Breast epithelium (tissue), 4 donors: ENCODE measurements around the gene MBP. TPM values are rescaled to one million over a fixed set of nuclear protein-coding genes. Genes with fewer than 3 reads are reported as not detected.

Experiments used
- DNase-seq, 2 donors: peaks; one replicate each; pipeline ENCODE4 v3.0.0-alpha.2; 2019; ENCODE audit warnings: low spot score in 2 of 2
- H3K27ac ChIP-seq, 2 donors: fragments of 200-600 bp; sonication (generic) in 1 of 2; one replicate each; pipeline ENCODE4 v1.5.1; 2016 to 2019; ENCODE audit warnings: mild to moderate bottlenecking in 1 of 2
- H3K27me3 ChIP-seq, 2 donors: fragments of 200-600 bp; sonication (generic) in 1 of 2; one replicate each; pipeline versions ENCODE4 v1.5.1 to v1.6.0; 2017 to 2019; ENCODE audit warnings: control low read depth in 1 of 2, mild to moderate bottlenecking in 1 of 2
- H3K36me3 ChIP-seq: fragments of 200-600 bp; one replicate; pipeline ENCODE4 v1.5.1; 2019
- H3K4me1 ChIP-seq, 2 donors: fragments of 200-600 bp; sonication (generic); one replicate each; pipeline ENCODE4 v1.5.1; 2016 to 2019; ENCODE audit warnings: control low read depth in 1 of 2
- H3K4me3 ChIP-seq, 3 donors: fragments of 200-600 bp; sonication (generic); 1 replicate in 2 of 3; 2 replicates in 1 of 3; pipeline ENCODE4 v1.5.1; 2016 to 2019; ENCODE audit warnings: mild to moderate bottlenecking in 3 of 3, moderate library complexity in 2 of 3
- H3K9me3 ChIP-seq, 2 donors: fragments of 200-600 bp; sonication (generic) in 1 of 2; one replicate each; pipeline ENCODE4 v1.5.1; 2016 to 2019; ENCODE audit warnings: control low read depth in 1 of 2
- CTCF ChIP-seq, 3 donors: fragments of 450-650 bp; IDR thresholded peaks; one replicate each; pipeline ENCODE4 v1.5.1; 2016 to 2017; ENCODE audit warnings: antibody characterized with exemption in 3 of 3, mild to moderate bottlenecking in 3 of 3, moderate library complexity in 3 of 3
- POLR2A ChIP-seq: fragments of 450-650 bp; IDR thresholded peaks from one replicate; pipeline ENCODE4 v1.6.1; 2016; ENCODE audit warnings: antibody characterized with exemption, mild to moderate bottlenecking, moderate library complexity
- POLR2AphosphoS5 ChIP-seq, 3 donors: sonication (generic); formaldehyde crosslinking; IDR thresholded peaks; one replicate each; pipeline ENCODE4 v1.6.1; 2017; ENCODE audit warnings: antibody characterized with exemption in 3 of 3
- intact Hi-C: fragments of 100-400 bp; cut with DNase I; formaldehyde crosslinking; loops from one replicate; pipeline ENCODE4 v1.15.1; 2023; ENCODE audit warnings: low total_unique reads
- total RNA-seq, 3 donors: library from RNA; depleted of rRNA; stranded (reverse); fragments of >200 nt; gene quantifications; one replicate each; pipeline ENCODE4 v1.1.0, GENCODE V29; 2016

The MBP gene
- total RNA-seq, 3 donors from 2014 or later = 27.2 to 46.2 (median 32.4) TPM

DNA sequence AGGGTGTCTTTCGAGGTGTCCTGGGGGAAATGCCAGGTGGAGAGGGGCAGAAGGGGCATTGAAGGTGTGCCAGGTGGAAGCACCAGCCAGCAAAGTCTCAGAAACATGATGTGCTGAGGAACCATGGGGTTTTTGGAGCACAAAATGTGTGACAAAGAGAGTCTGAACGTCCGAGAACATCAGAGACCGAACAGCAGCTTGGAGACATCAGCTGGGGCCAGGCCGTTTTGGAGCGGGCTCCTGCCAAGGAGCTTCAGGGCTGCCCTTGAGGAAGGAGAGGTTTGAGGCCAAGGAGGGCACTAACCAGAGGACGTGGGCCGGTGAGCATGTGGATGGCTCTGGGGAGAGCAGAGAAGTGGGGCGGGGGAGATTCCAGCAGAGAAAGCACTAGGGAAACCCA, 5.3 kb upstream of the MBP start:
- Histone ChIP-seq H3K4me1 (no peaks in the 10 kb centered on the region), H3K36me3 (no peaks in the 10 kb centered on the region), H3K27ac (no peak overlapping the region), H3K4me3 (no peak overlapping the region), H3K9me3 (peaks cover 0 to 2% of the 10 kb centered on the region in 2 donors), H3K27me3 (no peaks in the 10 kb centered on the region)
- no peak for DNase-seq
- intact Hi-C loops = loop anchor here (5.0 kb wide), 1 partner anchor 731 kb away; no protein-coding TSS in a partner anchor
- no peak for TF ChIP-seq CTCF (IDR thresholded peaks at IDR 0.05)
- no peak for TF ChIP-seq POLR2A
- no peak for TF ChIP-seq POLR2AphosphoS5 (IDR thresholded peaks at IDR 0.05)

- intact Hi-C loops = loop anchor here (5.0 kb wide), 1 partner anchor 730 kb away; no protein-coding TSS in a partner anchor
- no peak for DNase-seq
Measured at GRCh38 chr18:77136871-77137665, 4.5 kb upstream of the MBP start.

DNA sequence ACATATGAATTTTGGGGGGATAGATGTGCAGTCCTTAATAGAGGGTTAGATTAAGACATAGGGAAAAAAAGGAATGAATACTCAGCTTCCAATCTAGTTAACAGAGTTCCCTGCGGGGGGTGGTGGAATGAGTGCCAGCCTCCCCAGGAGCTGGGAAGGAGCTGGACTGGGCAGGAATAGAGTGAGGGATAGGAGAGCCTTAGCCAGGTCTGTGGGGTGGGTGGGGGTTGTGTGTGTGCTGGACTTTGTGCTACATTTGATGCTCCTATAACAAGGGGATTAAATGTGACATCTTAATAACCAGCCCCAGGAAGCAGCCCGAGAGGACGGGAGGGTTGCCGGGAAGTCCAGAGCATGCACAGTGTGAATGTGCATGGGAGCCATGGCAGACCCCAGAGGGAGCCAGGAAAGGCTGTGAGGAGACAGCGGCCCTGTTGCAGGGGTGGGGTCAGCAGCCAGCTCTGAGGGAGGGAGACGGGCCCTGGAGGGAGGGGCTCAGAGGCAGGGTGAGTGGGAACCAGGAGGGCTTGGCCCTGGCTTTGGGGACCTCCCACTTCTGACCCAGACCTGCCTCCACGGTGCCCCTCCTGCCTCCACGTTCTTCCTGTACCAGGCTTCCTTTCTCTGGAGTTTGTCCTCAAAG, 3.6 kb upstream of the MBP start:
- DNase-seq = no peak
- TF ChIP-seq CTCF (IDR thresholded peaks at IDR 0.05) (no peak), POLR2A (no peak), POLR2AphosphoS5 (IDR thresholded peaks at IDR 0.05) (no peak)

More at GRCh38 chr18:77136871-77137665, 4.5 kb upstream of the MBP start:
- Histone ChIP-seq H3K27ac (no peak overlapping the region), H3K27me3 (no peaks in the 10 kb centered on the region), H3K4me1 (no peaks in the 10 kb centered on the region), H3K36me3 (no peaks in the 10 kb centered on the region), H3K4me3 (no peak overlapping the region), H3K9me3 (no peaks in the 10 kb centered on the region)
- TF ChIP-seq POLR2AphosphoS5 (IDR thresholded peaks at IDR 0.05) (no peak), CTCF (IDR thresholded peaks at IDR 0.05) (no peak), POLR2A (no peak)

DNA sequence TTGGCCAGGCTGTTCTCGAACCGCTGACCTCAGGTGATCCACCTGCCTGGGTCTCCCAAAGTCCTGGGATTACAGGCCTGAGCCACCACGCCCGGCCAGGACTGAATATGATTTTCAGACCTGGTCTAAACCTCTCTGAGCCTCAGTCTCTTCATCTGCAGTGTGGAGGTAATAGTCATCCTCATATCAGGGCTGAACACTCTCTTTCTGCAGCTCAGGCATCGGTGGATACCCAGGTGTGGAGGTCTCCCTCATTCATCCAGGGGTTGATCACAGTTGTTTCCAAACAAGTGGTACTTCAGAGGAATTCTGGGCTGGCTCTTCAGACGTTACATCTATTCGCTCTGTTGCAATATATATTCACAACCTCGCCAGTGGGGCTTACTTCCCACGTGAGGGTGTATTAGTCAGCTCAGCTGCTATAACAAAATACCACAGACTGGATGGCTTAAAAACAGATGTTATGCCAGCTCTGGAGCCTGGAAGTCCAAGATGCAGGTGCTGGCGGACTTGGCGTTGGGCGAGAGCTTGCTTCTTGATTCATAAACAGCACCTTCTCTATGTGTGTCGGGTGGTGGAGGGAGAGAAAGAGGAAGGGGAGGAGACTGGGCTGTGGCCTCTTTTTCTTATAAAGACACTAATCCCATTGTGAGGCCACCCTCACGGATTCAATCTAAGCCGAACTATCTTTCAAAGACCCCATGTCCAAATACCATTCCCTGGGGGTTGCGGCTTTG, 2.9 kb upstream of the MBP start:
- no peak overlapping the region for H3K27ac ChIP-seq
- H3K36me3 ChIP-seq = no peaks in the 10 kb centered on the region
- no peak overlapping the region for H3K4me3 ChIP-seq
- no peaks in the 10 kb centered on the region for H3K9me3 ChIP-seq
- DNase-seq = no peak
- TF ChIP-seq POLR2A (no peak), POLR2AphosphoS5 (IDR thresholded peaks at IDR 0.05) (no peak), CTCF (IDR thresholded peaks at IDR 0.05) (no peak)
- no peaks in the 10 kb centered on the region for H3K27me3 ChIP-seq
- H3K4me1 ChIP-seq = peaks cover 0 to under 1% of the 10 kb centered on the region in 2 donors
- intact Hi-C loops = loop anchor here (5.0 kb wide), 1 partner anchor 728 kb away; no protein-coding TSS in a partner anchor

More for the DNA sequence above, 3.6 kb upstream of the MBP start:
- Histone ChIP-seq H3K27ac (no peak overlapping the region), H3K36me3 (no peaks in the 10 kb centered on the region), H3K4me1 (no peaks in the 10 kb centered on the region), H3K4me3 (no peak overlapping the region), H3K27me3 (no peaks in the 10 kb centered on the region), H3K9me3 (no peaks in the 10 kb centered on the region)
- intact Hi-C loops = loop anchor here (5.0 kb wide), 1 partner anchor 729 kb away; no protein-coding TSS in a partner anchor
